Nephron progenitor cell (in vitro differentiated cells): ENCODE measurements around the gene RNF220.

Experiments
- DNase-seq: peaks from one replicate; pipeline ENCODE4 v3.0.0; 2021
- H3K27ac Mint-ChIP-seq: 2 replicates; pipeline ENCODE4 v1.8.0; 2021; ENCODE audit warnings: mild to moderate bottlenecking, moderate library complexity, mixed read lengths
- H3K27me3 Mint-ChIP-seq: 2 replicates; pipeline ENCODE4 v1.8.0; 2021; ENCODE audit warnings: mild to moderate bottlenecking, low read depth, mixed read lengths; ENCODE audit not compliant: poor library complexity
- H3K36me3 Mint-ChIP-seq: 2 replicates; pipeline ENCODE4 v1.8.0; 2021; ENCODE audit warnings: low read depth, mixed read lengths
- H3K4me1 Mint-ChIP-seq: 2 replicates; pipeline ENCODE4 v1.8.0; 2021; ENCODE audit warnings: mixed read lengths
- H3K4me3 Mint-ChIP-seq: 2 replicates; pipeline ENCODE4 v1.8.0; 2021; ENCODE audit warnings: mild to moderate bottlenecking, moderate library complexity, mixed read lengths
- H3K9me3 Mint-ChIP-seq: 2 replicates; pipeline ENCODE4 v1.8.0; 2021; ENCODE audit warnings: mild to moderate bottlenecking, moderate library complexity, mixed read lengths
- CTCF ChIP-seq: fragments of 200-600 bp; sonication (generic); IDR thresholded peaks from 2 replicates; pipeline ENCODE4 v1.5.0; 2021; ENCODE audit warnings: antibody characterized with exemption

RNF220 gene

GRCh38 chr1:44642925-44643324 is 237.9 kb downstream of the RNF220 start:
- Mint-ChIP-seq H3K27me3 (peaks cover 10% of the 10 kb centered on the region), H3K36me3 (peaks cover 42% of the 10 kb centered on the region), H3K27ac (no peak overlapping the region), H3K4me1 (peaks cover 98% of the 10 kb centered on the region), H3K9me3 (no peaks in the 10 kb centered on the region), H3K4me3 (no peak overlapping the region)
- DNase-seq, result no peak
- no peak for TF ChIP-seq CTCF

- H3K27me3 Mint-ChIP-seq, result peaks cover 19% of the 10 kb centered on the region
- no peak for TF ChIP-seq CTCF
- no peaks in the 10 kb centered on the region for H3K9me3 Mint-ChIP-seq
- no peak for DNase-seq
- peaks cover 98% of the 10 kb centered on the region for H3K4me1 Mint-ChIP-seq
- no peak overlapping the region for H3K4me3 Mint-ChIP-seq
- H3K36me3 Mint-ChIP-seq, result peaks cover 40% of the 10 kb centered on the region
- H3K27ac Mint-ChIP-seq, result no peak overlapping the region
These were observed 238.8 kb downstream of the RNF220 start for GRCh38 chr1:44643721-44644334.

- no peak overlapping the region for H3K4me3 Mint-ChIP-seq
- H3K36me3 Mint-ChIP-seq, result peaks cover 40% of the 10 kb centered on the region
- peaks cover 17% of the 10 kb centered on the region for H3K27me3 Mint-ChIP-seq
- peaks cover 98% of the 10 kb centered on the region for H3K4me1 Mint-ChIP-seq
- no peak overlapping the region for H3K27ac Mint-ChIP-seq
- no peak for TF ChIP-seq CTCF
- DNase-seq, result no peak
- H3K9me3 Mint-ChIP-seq, result no peaks in the 10 kb centered on the region
These were observed 239.8 kb downstream of the RNF220 start for GRCh38 chr1:44644806-44645205.

- H3K4me3 Mint-ChIP-seq, result no peak overlapping the region
- H3K27ac Mint-ChIP-seq, result no peak overlapping the region
- H3K27me3 Mint-ChIP-seq, result peaks cover 14% of the 10 kb centered on the region
- no peak for TF ChIP-seq CTCF
- peaks cover 99% of the 10 kb centered on the region for H3K4me1 Mint-ChIP-seq
- H3K36me3 Mint-ChIP-seq, result peaks cover 40% of the 10 kb centered on the region
- H3K9me3 Mint-ChIP-seq, result no peaks in the 10 kb centered on the region
- DNase-seq, result no peak
These were observed 240.6 kb downstream of the RNF220 start for GRCh38 chr1:44645476-44646244.

GRCh38 chr1:44646261-44647110 is 241.4 kb downstream of the RNF220 start:
- no peaks in the 10 kb centered on the region for H3K9me3 Mint-ChIP-seq
- peaks cover 18% of the 10 kb centered on the region for H3K27me3 Mint-ChIP-seq
- no peak for DNase-seq
- H3K4me3 Mint-ChIP-seq, result no peak overlapping the region
- TF ChIP-seq CTCF, result no peak
- peaks cover 99% of the 10 kb centered on the region for H3K4me1 Mint-ChIP-seq
- no peak overlapping the region for H3K27ac Mint-ChIP-seq
- peaks cover 45% of the 10 kb centered on the region for H3K36me3 Mint-ChIP-seq
